Right hindlimb (tissue), 1 donor: ENCODE results near the gene MAP4K1.
A peak's percentile ranks its signal among the peaks of the same experiment; 100 is the strongest.

Source experiments
- DNase-seq: peaks from one replicate; pipeline ENCODE4 v3.0.0-alpha.2; 2018

Gene MAP4K1

GRCh38 chr19:38617764-38618589 is at the start of gene MAP4K1:
TSS of gene MAP4K1 (minus strand) at chr19:38617953. CDS start at chr19:38617895, 58 bp downstream.
- peak; percentile 33 for DNase-seq

- DNase-seq, result peak; percentile 84
Observed at GRCh38 chr19:38666663-38667511, 49.1 kb upstream of the MAP4K1 start.

- DNase-seq, result peak; percentile 76
Observed at GRCh38 chr19:38665950-38666662, 48.4 kb upstream of the MAP4K1 start.

GRCh38 chr19:38665219-38665931 is 47.6 kb upstream of the MAP4K1 start:
- DNase-seq, result no peak

- no peak for DNase-seq
Observed at GRCh38 chr19:38664503-38665211, 46.9 kb upstream of the MAP4K1 start.

- DNase-seq, result no peak
Observed at GRCh38 chr19:38663957-38664502, 46.3 kb upstream of the MAP4K1 start.

- no peak for DNase-seq
Observed at GRCh38 chr19:38663156-38663651, 45.5 kb upstream of the MAP4K1 start.

GRCh38 chr19:38662537-38663155 is 44.9 kb upstream of the MAP4K1 start:
- no peak for DNase-seq

- DNase-seq, result no peak
Observed at GRCh38 chr19:38661996-38662395, 44.2 kb upstream of the MAP4K1 start.

- DNase-seq, result no peak
Observed at GRCh38 chr19:38661136-38661535, 43.4 kb upstream of the MAP4K1 start.

- no peak for DNase-seq
Observed at GRCh38 chr19:38660724-38661123, 43.0 kb upstream of the MAP4K1 start.

GRCh38 chr19:38658462-38659306 is 40.9 kb upstream of the MAP4K1 start:
- peak; percentile 74 for DNase-seq

GRCh38 chr19:38657633-38658222 is 40.0 kb upstream of the MAP4K1 start:
- DNase-seq, result no peak

- DNase-seq, result no peak
Observed at GRCh38 chr19:38656171-38656981, 38.6 kb upstream of the MAP4K1 start.

- DNase-seq, result no peak
Observed at GRCh38 chr19:38655148-38655824, 37.5 kb upstream of the MAP4K1 start.

GRCh38 chr19:38654628-38655055 is 36.9 kb upstream of the MAP4K1 start:
- DNase-seq, result no peak

GRCh38 chr19:38653028-38653571 is 35.3 kb upstream of the MAP4K1 start:
- no peak for DNase-seq
